BLaER1 treated with 17β-estradiol and CSF1 and Interleukin-3, amounts not matched to agents 10 nM and 100 nM (cell line): ENCODE data around the gene TMEM132D.

Experiments used
- H3K27ac ChIP-seq, 11 experiments: shearing (Covaris generic); formaldehyde crosslinking; 2 replicates each; pipeline ENCODE4 v1.8.1; 2022
- H3K27me3 ChIP-seq, 11 experiments: shearing (Covaris generic); formaldehyde crosslinking; 2 replicates each; pipeline ENCODE4 v1.8.1; 2022
- H3K36me3 ChIP-seq, 11 experiments: shearing (Covaris generic); formaldehyde crosslinking; 2 replicates each; pipeline ENCODE4 v1.8.1; 2022
- H3K4me1 ChIP-seq, 10 experiments: shearing (Covaris generic); formaldehyde crosslinking; 2 replicates each; pipeline ENCODE4 v1.8.1; 2022
- H3K4me2 ChIP-seq, 11 experiments: shearing (Covaris generic); formaldehyde crosslinking; 2 replicates each; pipeline ENCODE4 v1.8.1; 2022
- H3K4me3 ChIP-seq, 10 experiments: shearing (Covaris generic); formaldehyde crosslinking; 2 replicates each; pipeline ENCODE4 v1.8.1; 2022
- H3K9ac ChIP-seq, 11 experiments: shearing (Covaris generic); formaldehyde crosslinking; 2 replicates each; pipeline ENCODE4 v1.8.1; 2022
- H3K9me3 ChIP-seq, 11 experiments: shearing (Covaris generic); formaldehyde crosslinking; replicated peaks in 1 of 11; 2 replicates each; pipeline ENCODE4 v1.8.1; 2022
- H4K20me1 ChIP-seq, 11 experiments: shearing (Covaris generic); formaldehyde crosslinking; 2 replicates each; pipeline ENCODE4 v1.8.1; 2022
- Cebpa-rat ChIP-seq, 11 experiments: shearing (Covaris generic); IDR thresholded peaks; 2 replicates each; pipeline ENCODE4 v1.8.1; 2022

Gene TMEM132D

GRCh38 chr12:129527506-129527905 lies 376.3 kb downstream of the TMEM132D start:
- peaks cover 0 to 12% (median 0%) of the 10 kb centered on the region in 10 experiments; a peak in 4 of 20 replicates for H3K4me1 ChIP-seq
- H4K20me1 ChIP-seq: no peaks in the 10 kb centered on the region; a peak in 1 of 22 replicates
- no peak overlapping the region for H3K9ac ChIP-seq
- TF ChIP-seq Cebpa-rat (IDR thresholded peaks at IDR 0.05): no peak
- H3K27ac ChIP-seq: no peak overlapping the region
- no peak overlapping the region for H3K4me2 ChIP-seq
- H3K9me3 ChIP-seq: no peaks in the 10 kb centered on the region
- H3K27me3 ChIP-seq: no peaks in the 10 kb centered on the region
- H3K36me3 ChIP-seq: no peaks in the 10 kb centered on the region
- H3K4me3 ChIP-seq: no peak overlapping the region

- Histone ChIP-seq H3K4me2 (no peak overlapping the region), H3K36me3 (no peaks in the 10 kb centered on the region), H3K9ac (no peak overlapping the region), H4K20me1 (no peaks in the 10 kb centered on the region), H3K9me3 (no peaks in the 10 kb centered on the region), H3K27me3 (no peaks in the 10 kb centered on the region), H3K27ac (no peak overlapping the region), H3K4me1 (no peaks in the 10 kb centered on the region), H3K4me3 (no peak overlapping the region)
- TF ChIP-seq Cebpa-rat (IDR thresholded peaks at IDR 0.05): no peak
Measured at GRCh38 chr12:129523621-129524020, 380.2 kb downstream of the TMEM132D start.

- H3K36me3 ChIP-seq: no peaks in the 10 kb centered on the region
- TF ChIP-seq Cebpa-rat (IDR thresholded peaks at IDR 0.05): no peak
- H3K9ac ChIP-seq: no peak overlapping the region
- H3K27ac ChIP-seq: no peak overlapping the region
- H3K4me2 ChIP-seq: no peak overlapping the region
- H3K27me3 ChIP-seq: no peaks in the 10 kb centered on the region
- H3K9me3 ChIP-seq: peaks cover 12 to 18% (median 17%) of the 10 kb centered on the region in 11 experiments; a peak in 20 of 22 replicates
- no peaks in the 10 kb centered on the region for H4K20me1 ChIP-seq
- H3K4me3 ChIP-seq: no peak overlapping the region
- no peaks in the 10 kb centered on the region for H3K4me1 ChIP-seq
Measured at GRCh38 chr12:129520739-129521138, 383.1 kb downstream of the TMEM132D start.

- Histone ChIP-seq H3K9me3 (peaks cover 0 to 11% (median 8%) of the 10 kb centered on the region in 11 experiments; a peak in 10 of 22 replicates), H3K4me2 (no peak overlapping the region), H3K36me3 (no peaks in the 10 kb centered on the region), H3K4me1 (no peaks in the 10 kb centered on the region), H4K20me1 (no peaks in the 10 kb centered on the region), H3K9ac (no peak overlapping the region), H3K4me3 (no peak overlapping the region), H3K27me3 (no peaks in the 10 kb centered on the region), H3K27ac (no peak overlapping the region)
- no peak for TF ChIP-seq Cebpa-rat (IDR thresholded peaks at IDR 0.05)
Measured at GRCh38 chr12:129503802-129504201, 400.0 kb downstream of the TMEM132D start.

GRCh38 chr12:129496226-129496625 lies 407.6 kb downstream of the TMEM132D start:
- H3K4me2 ChIP-seq: no peak overlapping the region
- no peak overlapping the region for H3K27ac ChIP-seq
- no peak overlapping the region for H3K4me3 ChIP-seq
- no peaks in the 10 kb centered on the region for H3K27me3 ChIP-seq
- no peaks in the 10 kb centered on the region for H3K4me1 ChIP-seq
- H3K9ac ChIP-seq: no peak overlapping the region
- H4K20me1 ChIP-seq: no peaks in the 10 kb centered on the region
- H3K36me3 ChIP-seq: no peaks in the 10 kb centered on the region
- TF ChIP-seq Cebpa-rat (IDR thresholded peaks at IDR 0.05): no peak
- H3K9me3 ChIP-seq: peaks cover 0 to 5% (median 0%) of the 10 kb centered on the region in 11 experiments; a peak in 1 of 22 replicates

- TF ChIP-seq Cebpa-rat (IDR thresholded peaks at IDR 0.05): no peak
- Histone ChIP-seq H3K4me3 (no peak overlapping the region), H3K9me3 (peaks cover 0 to 11% (median 0%) of the 10 kb centered on the region in 11 experiments; a peak in 3 of 22 replicates), H4K20me1 (no peaks in the 10 kb centered on the region), H3K4me2 (no peak overlapping the region), H3K27ac (no peak overlapping the region), H3K9ac (no peak overlapping the region), H3K4me1 (no peaks in the 10 kb centered on the region), H3K36me3 (no peaks in the 10 kb centered on the region), H3K27me3 (no peaks in the 10 kb centered on the region)
Measured at GRCh38 chr12:129494766-129495165, 409.1 kb downstream of the TMEM132D start.

GRCh38 chr12:129494260-129494659 lies 409.6 kb downstream of the TMEM132D start:
- Histone ChIP-seq H3K27me3 (no peaks in the 10 kb centered on the region), H3K4me2 (no peak overlapping the region), H3K9ac (no peak overlapping the region), H3K27ac (no peak overlapping the region), H3K9me3 (peaks cover 0 to 11% (median 0%) of the 10 kb centered on the region in 11 experiments; a peak in 3 of 22 replicates), H3K36me3 (no peaks in the 10 kb centered on the region), H3K4me3 (no peak overlapping the region), H4K20me1 (no peaks in the 10 kb centered on the region), H3K4me1 (no peaks in the 10 kb centered on the region)
- no peak for TF ChIP-seq Cebpa-rat (IDR thresholded peaks at IDR 0.05)

- Histone ChIP-seq H3K9me3 (peaks cover 0 to 11% (median 0%) of the 10 kb centered on the region in 11 experiments; a peak in 3 of 22 replicates), H3K4me1 (no peaks in the 10 kb centered on the region), H3K9ac (no peak overlapping the region), H3K4me3 (no peak overlapping the region), H4K20me1 (no peaks in the 10 kb centered on the region), H3K36me3 (no peaks in the 10 kb centered on the region), H3K4me2 (no peak overlapping the region), H3K27me3 (no peaks in the 10 kb centered on the region), H3K27ac (no peak overlapping the region)
- no peak for TF ChIP-seq Cebpa-rat (IDR thresholded peaks at IDR 0.05)
Measured at GRCh38 chr12:129489100-129489676, 414.6 kb downstream of the TMEM132D start.

GRCh38 chr12:129486931-129487330 lies 416.9 kb downstream of the TMEM132D start:
- Histone ChIP-seq H3K9ac (no peak overlapping the region), H3K27ac (no peak overlapping the region), H3K4me1 (no peaks in the 10 kb centered on the region), H4K20me1 (no peaks in the 10 kb centered on the region), H3K4me3 (no peak overlapping the region), H3K27me3 (no peaks in the 10 kb centered on the region), H3K9me3 (peaks cover 0 to 11% (median 0%) of the 10 kb centered on the region in 11 experiments; a peak in 3 of 22 replicates), H3K4me2 (no peak overlapping the region), H3K36me3 (no peaks in the 10 kb centered on the region)
- TF ChIP-seq Cebpa-rat (IDR thresholded peaks at IDR 0.05): no peak
